ENCODE measurements around the gene CCSER1.

CCSER1 gene

GRCh38 chr4:90958256-90958895, 831.2 kb downstream of the CCSER1 start:
- peak; percentile 93 for DNase-seq (ENCODE audit: low read depth)

GRCh38 chr4:90960433-90960832, 833.2 kb downstream of the CCSER1 start:
- DNase-seq (ENCODE audit: low read depth) = no peak

GRCh38 chr4:90960840-90961239, 833.6 kb downstream of the CCSER1 start:
- DNase-seq (ENCODE audit: low read depth) = no peak

GRCh38 chr4:90970021-90970420, 842.8 kb downstream of the CCSER1 start:
- DNase-seq (ENCODE audit: low read depth) = no peak

- DNase-seq (ENCODE audit: low read depth) = no peak
Observed at GRCh38 chr4:90977726-90978125, 850.5 kb downstream of the CCSER1 start.

GRCh38 chr4:90979556-90979955, 852.4 kb downstream of the CCSER1 start:
- no peak for DNase-seq (ENCODE audit: low read depth)

GRCh38 chr4:90982813-90983212, 855.6 kb downstream of the CCSER1 start:
- no peak for DNase-seq (ENCODE audit: low read depth)

- DNase-seq (ENCODE audit: low read depth) = peak; percentile 76
Observed at GRCh38 chr4:90990284-90990683, 863.1 kb downstream of the CCSER1 start.

- no peak for DNase-seq (ENCODE audit: low read depth)
Observed at GRCh38 chr4:90992213-90992612, 865.0 kb downstream of the CCSER1 start.

GRCh38 chr4:90994851-90995574, 867.8 kb downstream of the CCSER1 start:
- peak; percentile 29 for DNase-seq (ENCODE audit: low read depth)

GRCh38 chr4:90995996-90996395, 868.8 kb downstream of the CCSER1 start:
- DNase-seq (ENCODE audit: low read depth) = no peak

GRCh38 chr4:90996813-90997212, 869.6 kb downstream of the CCSER1 start:
- no peak for DNase-seq (ENCODE audit: low read depth)

GRCh38 chr4:91015861-91016260, 888.7 kb downstream of the CCSER1 start:
- no peak for DNase-seq (ENCODE audit: low read depth)

GRCh38 chr4:91019513-91019912, 892.3 kb downstream of the CCSER1 start:
- DNase-seq (ENCODE audit: low read depth) = no peak

- DNase-seq (ENCODE audit: low read depth) = no peak
Observed at GRCh38 chr4:91025241-91026148, 898.3 kb downstream of the CCSER1 start.

- DNase-seq (ENCODE audit: low read depth) = no peak
Observed at GRCh38 chr4:91028228-91028627, 901.0 kb downstream of the CCSER1 start.

- peak; percentile 63 for DNase-seq (ENCODE audit: low read depth)
Observed at GRCh38 chr4:91031761-91032160, 904.6 kb downstream of the CCSER1 start.

GRCh38 chr4:91032725-91033445, 905.7 kb downstream of the CCSER1 start:
- no peak for DNase-seq (ENCODE audit: low read depth)

- DNase-seq (ENCODE audit: low read depth) = no peak
Observed at GRCh38 chr4:91035276-91035675, 908.1 kb downstream of the CCSER1 start.

GRCh38 chr4:91037951-91038350, 910.8 kb downstream of the CCSER1 start:
- no peak for DNase-seq (ENCODE audit: low read depth)

GRCh38 chr4:91057871-91058270, 930.7 kb downstream of the CCSER1 start:
- no peak for DNase-seq (ENCODE audit: low read depth)

- DNase-seq (ENCODE audit: low read depth) = peak; percentile 95
Observed at GRCh38 chr4:91058345-91058744, 931.2 kb downstream of the CCSER1 start.
